GM12874 (cell line): ENCODE data around the gene TFPI2.

Experiments used
- CTCF ChIP-seq: IDR thresholded peaks from 2 replicates; pipeline ENCODE4 v1.5.1; 2011; ENCODE audit warnings: low read depth, mild to moderate bottlenecking, control low read depth, low read length, moderate library complexity; ENCODE audit not compliant: insufficient read depth

The TFPI2 gene

DNA sequence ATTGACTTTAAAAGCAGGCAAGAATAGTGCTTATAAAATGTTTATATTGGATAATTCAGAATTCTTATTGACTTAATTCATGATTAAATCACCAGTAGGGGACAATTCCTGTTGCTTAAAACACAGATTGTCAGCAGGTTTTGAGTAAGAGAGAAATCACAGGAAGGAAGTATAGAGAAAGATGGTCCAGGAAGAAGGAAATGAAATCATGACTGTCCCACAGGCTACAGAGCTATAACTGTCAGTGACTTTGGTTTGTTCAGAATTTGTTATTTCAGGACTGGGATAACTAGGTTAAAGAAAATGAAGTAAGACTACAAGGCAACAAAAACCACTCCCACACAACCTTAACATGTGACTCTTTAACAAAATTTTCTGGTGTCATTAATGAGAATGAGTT is 22.6 kb upstream of the TFPI2 start:
- no peak for TF ChIP-seq CTCF

DNA sequence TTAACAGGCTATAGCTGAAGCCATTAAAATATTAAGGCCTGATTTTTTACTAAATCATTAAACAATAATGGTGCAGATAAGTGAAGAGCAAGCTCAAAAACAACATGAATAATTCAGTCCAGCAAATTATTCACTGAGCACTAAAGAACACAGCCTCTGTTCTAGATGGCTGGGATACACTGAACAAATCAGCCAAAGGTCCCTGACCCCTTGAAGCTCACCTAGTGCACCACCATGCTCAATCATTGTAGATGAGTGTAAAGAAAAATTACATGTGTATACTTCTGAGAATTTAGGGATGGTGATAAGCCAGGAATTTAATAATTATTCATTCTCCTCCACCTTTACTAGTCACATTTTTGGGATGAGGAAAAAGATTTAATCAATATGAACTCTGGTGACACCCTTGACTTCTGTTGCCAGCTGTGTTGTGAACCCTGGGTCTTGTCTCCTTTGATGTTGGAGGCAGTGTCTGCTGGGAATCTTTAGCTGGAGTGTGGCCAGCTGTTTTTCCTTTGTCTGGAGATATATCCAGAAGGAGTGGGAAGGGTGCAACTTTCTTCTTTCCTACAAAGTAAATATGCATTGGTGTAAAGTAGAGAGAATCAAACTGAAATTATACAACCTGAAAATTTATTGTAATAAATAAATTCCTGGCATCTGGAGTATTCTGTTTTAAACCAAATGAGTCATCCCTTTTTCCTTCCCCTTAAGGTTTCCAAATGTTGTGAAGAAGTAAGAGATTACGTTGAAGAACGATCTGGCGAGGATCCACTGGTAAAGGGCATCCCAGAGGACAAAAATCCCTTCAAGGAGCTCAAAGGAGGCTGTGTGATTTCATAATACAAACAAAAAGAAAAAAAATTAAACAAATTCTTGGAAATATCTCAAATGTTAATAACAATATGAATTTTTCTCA is 19.8 kb upstream of the TFPI2 start:
- no peak for TF ChIP-seq CTCF

GRCh38 chr7:93906267-93906666 is 15.7 kb upstream of the TFPI2 start, which contains the start of gene GNGT1:
GNGT1 (plus strand) TSS chr7:93906567; CDS start chr7:93906747, 180 bp downstream.
- no peak for TF ChIP-seq CTCF

DNA sequence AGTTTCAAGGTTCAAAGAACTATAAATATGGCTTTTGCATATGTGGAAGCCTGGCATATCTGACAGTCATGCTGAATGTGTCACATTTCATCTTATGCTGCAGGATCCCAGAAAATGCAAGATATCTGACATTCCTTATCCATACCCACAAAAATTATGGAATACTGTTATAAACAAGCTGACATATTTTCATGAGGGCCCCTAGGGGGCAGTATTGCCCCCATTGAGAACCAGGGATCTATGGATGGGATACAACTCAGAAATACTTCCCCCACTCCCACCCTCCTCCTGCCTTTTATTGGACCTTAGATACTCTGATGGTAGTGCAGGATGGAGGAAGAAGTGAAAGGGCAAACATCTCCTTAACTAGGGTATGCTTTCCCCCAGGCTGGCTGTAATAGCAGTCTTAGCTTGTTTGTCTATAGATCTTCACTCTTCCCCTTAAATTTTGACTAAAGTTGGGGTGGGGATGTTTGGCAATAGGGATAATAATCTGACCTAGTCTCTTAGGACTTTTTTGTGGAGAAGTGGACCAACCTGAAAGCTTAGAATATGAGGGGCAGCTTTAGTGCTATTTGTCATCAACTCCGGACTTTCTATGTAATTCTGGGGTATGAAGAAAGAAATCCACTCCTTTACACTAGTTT is 12.3 kb upstream of the TFPI2 start:
- peak; percentile 76 for TF ChIP-seq CTCF

GRCh38 chr7:93897680-93898079 is 7.1 kb upstream of the TFPI2 start:
- no peak for TF ChIP-seq CTCF

GRCh38 chr7:93895859-93896600 is 5.5 kb upstream of the TFPI2 start:
- no peak for TF ChIP-seq CTCF

- TF ChIP-seq CTCF = no peak
These were observed 4.5 kb upstream of the TFPI2 start for GRCh38 chr7:93894966-93895640.
